GM19463 (cell line): ENCODE results near the gene TEDDM1.
"Not testable (repeated sequence)": the region's sequence is repeated elsewhere in the genome, so short reads cannot be mapped to it uniquely, and the experiment has no call there.

Experiments used
- ATAC-seq: cut with Tn5 transposase; IDR thresholded peaks from one replicate; pipeline ENCODE4 v1.9.1; 2021; ENCODE audit warnings: mild to moderate bottlenecking, moderate library complexity; ENCODE audit not compliant: unreplicated experiment

The TEDDM1 gene

DNA sequence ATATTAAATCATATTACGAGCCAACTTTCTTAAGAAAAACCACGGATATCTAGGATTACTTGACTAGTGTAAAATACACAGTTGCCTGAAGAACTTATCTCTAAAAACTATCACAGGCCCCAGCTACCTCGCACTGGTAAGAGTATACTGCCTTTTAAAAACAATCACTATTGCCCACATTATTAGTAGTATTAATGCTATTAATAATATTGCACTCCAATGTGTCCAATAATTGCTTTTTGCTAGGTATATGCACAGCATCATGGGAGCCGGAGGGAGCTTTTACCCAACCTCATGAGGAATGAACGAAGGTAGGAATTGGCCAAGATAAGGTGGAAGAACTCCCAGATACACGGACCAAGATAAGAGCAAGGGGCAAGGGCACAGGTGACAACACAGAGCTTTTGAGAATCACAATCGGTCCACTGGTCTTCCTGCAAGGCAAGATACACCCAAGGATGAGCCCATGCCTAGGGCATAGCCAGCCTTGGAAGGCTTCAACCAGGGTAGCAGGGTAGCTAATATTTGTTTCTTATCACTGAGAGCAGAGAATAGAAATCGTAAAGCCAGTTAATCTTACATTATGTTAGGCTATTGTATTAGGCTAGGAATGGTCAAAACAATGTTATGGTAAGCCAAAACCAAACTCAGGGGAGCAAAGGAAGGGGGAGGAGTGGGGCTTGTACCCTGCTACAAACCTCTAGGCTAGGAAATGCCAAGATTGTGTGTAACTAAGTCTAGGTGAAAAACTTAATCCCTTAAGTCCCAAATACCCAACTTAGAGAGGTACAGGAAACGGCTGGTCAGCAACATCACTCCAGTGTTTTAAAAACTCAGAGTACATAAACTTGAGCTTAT lies 18.3 kb downstream of the TEDDM1 start:
- ATAC-seq = no peak

DNA sequence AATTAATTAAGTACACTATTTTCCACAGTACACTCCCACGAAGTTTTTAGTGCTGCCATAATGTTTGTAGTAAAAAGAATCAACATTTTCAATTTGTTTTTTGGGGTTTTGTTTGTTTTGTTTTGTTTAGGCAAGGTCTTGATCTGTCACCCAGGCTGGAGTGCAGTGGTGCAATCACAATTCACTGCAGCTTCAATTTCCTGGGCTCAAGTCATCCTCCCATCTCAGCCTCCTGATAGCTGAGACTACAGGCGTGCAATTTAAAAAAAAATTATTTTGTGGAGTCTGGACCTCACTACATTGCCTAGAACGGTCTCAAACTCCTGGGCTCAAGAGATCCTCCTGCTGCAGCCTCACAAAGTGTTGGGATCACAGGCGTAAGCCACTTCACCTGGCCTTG lies 20.3 kb downstream of the TEDDM1 start:
- no peak for ATAC-seq

DNA sequence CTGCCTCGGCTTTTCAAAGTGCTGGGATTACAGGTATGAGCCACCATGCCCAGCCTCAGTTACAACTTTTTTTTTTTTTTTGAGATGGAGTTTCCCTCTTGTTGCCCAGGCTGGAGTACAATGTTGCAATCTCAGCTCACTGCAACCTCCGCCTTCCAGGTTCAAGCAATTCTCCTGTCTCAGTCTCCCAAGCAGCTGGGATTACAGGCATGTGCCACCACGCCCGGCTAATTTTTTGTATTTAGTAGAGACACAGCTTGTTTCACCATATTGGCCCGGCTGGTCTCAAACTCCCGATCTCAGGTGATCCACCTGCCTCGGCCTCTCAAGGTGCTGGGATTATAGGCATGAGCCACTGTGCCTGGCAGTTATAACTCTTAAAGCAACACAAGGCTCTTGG lies 20.7 kb downstream of the TEDDM1 start:
- ATAC-seq = not testable (repeated sequence)

DNA sequence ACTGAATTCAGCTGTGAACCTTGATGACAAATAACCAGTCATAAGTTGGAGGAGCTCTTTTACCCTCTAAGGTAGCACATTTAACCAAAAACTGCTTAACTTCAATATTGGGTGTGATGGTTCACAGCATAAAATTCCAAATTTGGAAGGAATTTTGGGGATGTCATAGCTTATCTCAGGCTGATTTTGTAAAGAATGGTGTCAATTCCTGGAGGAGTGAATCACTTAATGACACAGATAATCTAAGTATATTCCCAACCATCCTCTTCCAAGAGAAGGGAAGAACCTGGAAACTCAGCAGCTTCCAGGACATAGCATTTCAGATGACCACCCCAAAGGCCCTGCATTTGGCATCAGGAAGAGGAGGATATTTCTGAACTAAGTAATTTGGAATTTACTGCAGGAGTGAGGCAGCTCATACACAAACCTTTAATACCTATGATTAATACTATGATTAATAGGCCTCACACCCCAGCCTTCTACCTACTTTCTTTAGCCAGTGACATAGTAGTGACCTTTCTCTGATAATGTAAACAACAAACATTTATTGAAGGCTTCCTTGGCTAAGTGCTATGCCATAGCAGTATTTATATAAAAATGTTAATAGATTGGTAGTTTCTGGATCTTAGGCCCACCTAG lies 23.4 kb downstream of the TEDDM1 start:
- no peak for ATAC-seq

DNA sequence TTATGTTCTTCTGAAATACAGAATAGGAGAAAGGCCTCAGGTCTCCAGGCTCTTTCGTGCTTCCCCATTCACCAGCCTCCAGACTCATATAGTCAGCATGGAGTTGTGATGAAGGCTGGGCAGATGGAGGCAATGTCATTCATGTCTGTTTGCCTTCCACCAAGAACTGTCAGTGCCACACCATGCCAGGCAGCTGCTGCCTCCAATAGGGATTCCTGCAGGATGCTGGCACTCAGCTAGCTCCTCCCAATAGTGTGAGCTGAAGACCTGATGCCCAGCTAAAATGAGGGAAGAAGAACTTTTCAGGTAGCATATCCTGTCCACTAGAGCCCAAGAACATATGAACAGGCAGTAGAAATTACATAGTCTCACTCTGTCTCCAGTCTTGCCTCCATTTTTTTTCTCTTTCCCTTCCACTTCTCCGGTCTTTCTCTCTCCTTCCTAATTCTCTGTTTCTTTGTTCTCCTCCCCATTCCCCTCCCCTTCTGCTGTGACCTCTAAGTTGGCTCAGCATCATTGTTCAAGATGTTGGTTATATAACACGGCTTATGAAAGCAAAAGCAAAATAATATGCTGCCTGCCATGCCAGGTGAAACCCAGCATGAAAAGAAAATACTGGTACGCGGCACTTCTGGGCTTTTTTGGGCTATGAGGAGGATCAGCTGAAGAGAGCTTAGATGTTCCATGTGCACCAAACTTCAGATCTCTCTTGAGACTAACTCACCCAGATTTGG lies 26.2 kb downstream of the TEDDM1 start:
- no peak for ATAC-seq

DNA sequence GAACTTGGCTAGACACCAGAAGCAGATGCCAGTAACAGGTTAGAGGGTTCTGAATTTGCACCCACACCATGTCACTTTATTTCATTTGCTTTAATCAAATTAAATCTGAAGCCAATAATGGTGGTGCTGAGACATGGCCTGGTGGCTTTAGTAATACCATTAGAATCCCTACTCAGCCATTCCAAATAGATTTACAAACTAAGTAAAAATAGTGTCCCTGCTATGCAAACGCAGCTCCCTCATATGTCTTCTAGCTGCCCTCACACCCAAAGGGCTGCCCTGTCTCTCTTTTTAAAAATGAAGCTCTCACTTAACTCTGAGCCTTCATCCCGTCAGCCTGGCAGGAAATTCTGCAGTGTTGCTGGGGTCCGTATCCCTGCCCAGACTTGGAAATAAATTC lies 29.9 kb downstream of the TEDDM1 start:
- ATAC-seq = no peak

DNA sequence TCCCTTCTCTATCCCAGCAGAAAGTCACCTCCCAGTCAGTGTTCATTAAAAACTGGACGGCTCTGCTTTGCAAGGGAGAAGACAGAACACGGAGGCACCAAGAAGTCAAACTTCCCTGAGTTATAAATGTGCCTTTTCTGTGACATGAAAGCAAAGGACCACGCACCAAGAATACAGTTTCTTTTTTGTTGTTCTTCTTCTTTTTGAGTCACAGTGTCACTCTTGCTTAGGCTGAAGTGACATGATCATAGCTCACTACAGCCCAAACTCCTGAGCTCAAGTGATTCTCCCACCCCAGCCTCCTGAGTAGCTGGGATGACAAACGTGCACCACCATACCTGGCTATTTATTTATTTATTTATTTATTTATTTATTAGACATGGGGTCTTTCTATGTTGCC lies 31.6 kb downstream of the TEDDM1 start:
- ATAC-seq = no peak

DNA sequence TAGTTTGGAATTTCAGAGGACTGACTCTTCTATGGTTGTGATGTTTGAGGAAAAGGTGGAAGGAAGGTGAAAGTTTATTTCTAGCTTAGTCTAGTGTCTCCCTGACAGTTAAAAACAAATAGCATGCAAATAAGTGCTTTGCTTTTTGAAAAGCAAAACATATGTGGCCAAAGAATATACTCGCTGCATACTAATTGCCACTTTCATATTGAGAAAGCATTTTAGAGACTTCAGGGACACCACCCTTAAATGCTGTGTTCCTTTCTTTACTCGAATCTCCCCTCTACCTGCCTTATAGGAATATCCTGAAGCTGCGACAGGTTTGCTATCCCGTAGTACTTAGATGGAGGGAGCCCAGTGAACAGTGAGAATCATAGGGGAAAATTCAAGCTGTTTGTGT lies 32.1 kb downstream of the TEDDM1 start:
- ATAC-seq = no peak

DNA sequence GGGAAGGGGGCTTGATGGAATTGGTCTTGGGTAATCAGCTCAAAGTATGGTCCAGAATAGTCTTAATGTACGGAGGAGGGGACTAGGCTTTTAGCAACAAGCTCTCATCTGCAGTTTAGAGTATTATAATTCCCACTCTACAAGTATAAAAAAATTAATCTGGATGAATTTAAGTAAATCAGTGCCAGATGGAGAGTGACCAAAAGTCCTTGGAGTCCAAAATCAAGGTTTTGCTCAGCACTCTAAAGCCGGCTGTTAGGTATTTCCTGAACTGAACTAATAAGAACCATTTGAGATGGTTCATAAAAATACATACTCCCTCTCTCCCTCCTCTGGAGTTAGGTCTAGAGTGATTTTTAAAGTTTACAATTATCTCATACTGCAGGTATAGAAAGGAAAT lies 32.5 kb downstream of the TEDDM1 start:
- ATAC-seq = no peak

DNA sequence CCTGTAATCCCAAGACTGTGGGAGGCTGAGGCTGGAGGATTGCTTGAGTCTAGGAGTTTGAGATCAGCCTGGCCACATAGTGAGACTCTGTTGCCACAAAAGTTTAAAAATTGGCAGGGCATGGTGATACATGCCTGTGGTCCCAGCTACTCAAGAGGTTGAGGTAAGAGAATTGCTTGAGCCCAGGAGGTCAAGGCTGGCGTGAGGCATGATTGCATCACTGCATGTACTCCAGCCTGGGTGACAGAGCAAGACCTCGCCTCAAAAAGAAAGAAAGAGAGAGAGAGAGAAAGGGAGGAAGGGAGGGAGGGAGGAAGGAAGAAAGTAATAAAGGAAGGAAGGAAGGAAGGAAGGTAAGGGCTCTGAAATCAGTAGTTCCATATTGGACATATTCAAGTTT lies 33.9 kb downstream of the TEDDM1 start:
- ATAC-seq = no peak

DNA sequence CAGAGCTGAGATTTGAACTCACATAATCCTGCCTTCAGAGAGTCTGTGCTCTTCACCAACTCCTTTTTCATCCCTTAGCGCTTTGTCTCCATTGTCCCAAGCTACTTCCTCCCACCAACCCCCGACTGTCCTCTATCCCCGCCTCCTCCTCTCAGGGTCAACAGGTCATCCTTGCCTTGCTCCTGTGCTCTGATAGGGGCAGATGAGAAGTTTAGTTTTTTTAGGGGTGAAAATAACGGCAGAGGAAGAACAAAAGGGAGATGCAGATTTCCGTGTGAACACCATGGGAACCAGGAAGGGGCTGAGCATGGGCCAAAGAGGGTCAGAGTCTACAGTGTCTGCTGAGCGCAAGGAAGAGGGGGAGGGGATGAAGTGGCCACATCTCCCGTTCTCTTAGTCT lies 40.8 kb downstream of the TEDDM1 start:
- no peak for ATAC-seq

DNA sequence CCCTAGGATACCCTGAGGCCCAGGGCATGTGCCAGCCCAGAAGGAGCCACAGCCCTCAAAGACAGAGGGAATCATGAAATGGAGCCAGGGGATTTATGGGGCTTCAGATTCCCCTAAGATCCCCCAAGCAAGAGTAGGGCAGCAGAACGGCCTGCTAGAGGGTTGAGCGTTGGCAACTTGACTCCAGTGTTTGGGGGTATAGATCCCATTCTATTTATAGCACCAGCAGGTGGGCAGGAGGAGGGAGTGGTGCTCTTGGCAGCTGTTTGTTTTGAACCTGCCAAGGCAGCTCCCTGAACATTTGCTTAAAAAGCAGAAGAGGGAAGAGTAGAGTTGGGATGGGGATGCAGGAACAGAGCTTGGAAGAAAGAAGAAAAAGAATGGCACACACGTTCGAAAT lies 42.6 kb downstream of the TEDDM1 start:
- ATAC-seq = no peak

DNA sequence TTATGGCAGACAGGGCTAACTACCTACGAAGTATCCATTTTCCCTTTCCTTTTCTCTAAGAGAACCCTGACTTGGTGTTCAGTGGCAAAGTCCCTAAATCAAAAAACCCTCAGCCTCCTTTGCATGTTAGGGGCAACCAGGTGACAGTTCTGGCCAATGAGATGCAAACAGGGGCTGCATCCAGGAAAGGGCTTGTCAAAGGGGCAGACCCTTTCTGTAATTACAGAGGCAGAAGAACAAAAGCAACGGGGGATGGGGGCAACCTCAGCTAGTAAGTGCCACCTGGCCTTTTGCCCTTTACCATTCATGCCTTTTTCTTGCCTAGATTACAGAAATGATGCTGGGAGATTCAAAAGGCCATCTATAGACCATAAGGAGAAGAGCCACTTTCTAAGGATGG lies 43.3 kb downstream of the TEDDM1 start:
- ATAC-seq = no peak

DNA sequence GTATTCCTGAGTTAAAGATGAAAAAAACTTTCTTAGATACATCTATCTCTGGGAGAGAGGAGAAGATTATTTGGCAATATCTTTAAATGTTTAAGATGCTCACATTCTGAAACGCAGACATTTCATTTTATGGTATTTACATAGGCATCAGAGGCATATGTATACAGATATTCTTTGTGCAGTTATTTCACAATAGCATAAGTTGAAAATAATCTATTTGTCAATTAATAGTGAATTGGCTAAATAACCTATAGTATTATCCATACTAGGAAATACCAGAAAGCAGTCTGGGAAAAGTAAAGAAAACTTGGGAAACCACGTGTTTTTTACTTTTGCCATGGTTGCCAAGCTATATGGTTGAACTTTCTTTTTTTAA lies 44.8 kb downstream of the TEDDM1 start:
- no peak for ATAC-seq

DNA sequence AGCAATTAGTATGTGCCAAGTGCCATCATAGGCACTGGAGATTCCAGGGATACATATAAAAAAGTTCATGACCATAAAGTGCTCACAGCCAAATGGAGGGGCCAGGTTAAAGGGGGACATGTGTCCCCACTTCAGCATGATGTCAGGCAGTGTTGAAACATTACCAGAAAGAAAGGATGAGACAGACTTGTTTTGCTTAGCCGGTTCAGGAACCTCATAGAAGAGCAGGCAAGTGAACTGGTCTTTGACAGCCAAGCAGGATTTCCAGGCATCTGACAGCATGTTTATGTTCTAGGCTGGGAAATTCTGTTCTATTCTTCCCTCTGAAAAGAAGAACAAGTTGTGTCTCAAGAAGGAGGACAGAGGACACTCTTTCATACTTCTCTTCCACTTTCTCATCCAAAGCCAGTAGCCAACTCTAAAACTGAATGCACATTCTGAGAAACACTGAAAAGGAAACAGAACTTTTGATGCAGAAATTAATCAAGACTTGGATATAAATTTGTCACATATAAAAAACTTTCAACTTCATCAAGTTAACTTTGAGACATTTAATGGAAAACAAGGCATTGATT lies 48.6 kb downstream of the TEDDM1 start:
- ATAC-seq = no peak

DNA sequence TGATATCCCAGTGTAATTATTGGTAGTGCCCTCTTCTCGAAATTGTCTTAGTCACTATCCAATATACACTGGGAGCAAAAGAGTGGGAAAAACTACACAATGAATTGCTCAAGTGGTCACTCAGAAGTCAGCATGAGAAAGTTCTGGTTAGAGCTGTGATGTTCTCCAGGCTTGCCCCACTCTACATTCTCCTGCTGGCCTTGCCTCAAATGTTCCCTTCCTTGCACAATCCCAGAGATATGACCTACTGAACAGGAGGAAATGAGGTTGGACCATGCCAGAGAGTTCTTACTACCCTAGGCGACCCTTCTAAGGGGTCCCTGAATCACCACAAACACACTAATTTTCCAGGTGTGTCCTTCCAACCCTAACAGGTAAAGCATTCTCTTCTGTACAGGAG lies 49.6 kb downstream of the TEDDM1 start:
- no peak for ATAC-seq

DNA sequence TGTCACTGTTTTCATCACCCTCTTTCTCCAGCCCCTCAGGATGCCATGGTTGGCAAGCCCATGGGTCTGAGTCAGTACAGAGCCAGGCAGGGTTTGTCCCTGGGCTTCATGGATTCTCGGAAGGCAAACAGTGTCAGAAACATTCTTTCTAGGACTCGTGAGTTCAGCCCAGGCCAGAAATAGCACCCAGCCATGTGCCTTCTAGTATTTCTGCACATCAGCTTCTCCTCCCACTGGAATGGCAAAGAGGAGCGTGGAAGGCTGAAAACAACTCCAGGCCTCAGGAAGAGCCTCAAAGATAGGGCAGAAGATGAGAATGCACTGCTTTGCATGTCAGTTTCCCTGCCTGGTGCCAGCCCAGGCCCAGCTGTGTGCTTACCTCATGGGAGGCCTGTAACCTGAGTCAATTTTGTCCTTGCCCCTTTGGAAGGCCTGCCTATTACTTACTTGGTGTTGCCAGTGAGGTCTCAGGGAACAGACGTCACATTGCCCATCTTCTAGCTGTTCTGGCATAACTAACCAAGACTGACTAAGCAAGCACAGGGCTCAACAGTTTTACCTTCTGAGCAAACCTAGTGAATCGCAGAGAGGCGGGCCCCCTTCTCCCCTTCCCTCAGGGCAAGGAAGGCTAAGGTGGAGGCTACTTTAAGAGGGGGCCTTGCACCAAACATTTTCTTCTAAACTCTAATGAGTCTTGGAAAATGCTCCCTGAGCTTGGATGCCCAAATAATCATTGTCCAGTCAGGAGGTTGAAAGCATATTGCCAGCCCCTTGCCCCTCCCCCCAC lies 51.3 kb downstream of the TEDDM1 start:
- no peak for ATAC-seq
